Measurements from ENCODE around the gene CHP1. TPM values are rescaled to one million over a fixed set of nuclear protein-coding genes. Genes with fewer than 3 reads are reported as not detected.

CHP1 gene
- total RNA-seq, 1 experiment from 2014 or later, result 97.7 TPM

- Histone ChIP-seq H2BK120ac (ENCODE audit: low read depth, low read length, poor library complexity, severe bottlenecking) (no peak overlapping the region), H3K9ac (ENCODE audit: extremely low read depth, insufficient read length, low read length) (no peak overlapping the region), H3K56ac (ENCODE audit: insufficient read length, low read depth, low read length) (no peak overlapping the region), H3K4me2 (ENCODE audit: insufficient read depth, insufficient read length, low read length) (no peak overlapping the region), H3K14ac (ENCODE audit: insufficient read depth, low read length) (no peak overlapping the region), H2BK5ac (ENCODE audit: insufficient read length, low read length) (no peak overlapping the region), H4K20me1 (ENCODE audit: control insufficient read depth, insufficient read depth, insufficient read length) (no peaks in the 10 kb centered on the region), H3K79me1 (ENCODE audit: insufficient read depth, low read depth, low read length, poor library complexity, severe bottlenecking) (peaks cover 6% of the 10 kb centered on the region), H4K5ac (ENCODE audit: insufficient read length, low read depth, low read length) (no peak overlapping the region), H2BK15ac (ENCODE audit: low read depth, low read length) (no peak overlapping the region), H3T11ph (ENCODE audit: low read length) (no peak overlapping the region), H4K8ac (replicated peaks; ENCODE audit: insufficient read length, low read depth, low read length) (no peak overlapping the region), H2BK20ac (ENCODE audit: low read depth, low read length, poor library complexity, severe bottlenecking) (no peak overlapping the region), H3K9me3 (ENCODE audit: control insufficient read depth, low read depth, low read length) (no peaks in the 10 kb centered on the region), H3K18ac (ENCODE audit: insufficient read length, low read depth, low read length) (no peak overlapping the region), H2BK12ac (ENCODE audit: insufficient read length, low read depth, low read length) (no peak overlapping the region), H3K79me2 (ENCODE audit: insufficient read depth, low read length) (no peaks in the 10 kb centered on the region), H3K27ac (ENCODE audit: insufficient read length, low read depth, low read length) (no peak overlapping the region), H2AK5ac (ENCODE audit: insufficient read length, low read length) (no peak overlapping the region), H2AFZ (ENCODE audit: low read length) (no peak overlapping the region), H3K4ac (ENCODE audit: low read depth, low read length) (no peak overlapping the region), H3K23me2 (ENCODE audit: insufficient read length, low read depth, low read length, poor library complexity, severe bottlenecking) (no peaks in the 10 kb centered on the region), H3K23ac (ENCODE audit: insufficient read length, low read depth, low read length) (no peak overlapping the region), H3K27me3 (ENCODE audit: insufficient read depth, low read length) (no peaks in the 10 kb centered on the region), H4K91ac (ENCODE audit: insufficient read length, low read depth, low read length) (no peak overlapping the region), H3K4me1 (ENCODE audit: insufficient read depth, low read length) (no peaks in the 10 kb centered on the region; the same call in 1 of the 2 replicates)
- Mint-ChIP-seq H3K4me1 (peaks cover 33 to 39% of the 10 kb centered on the region in 2 experiments), H3K27me3 (ENCODE audit: low read depth) (no peaks in the 10 kb centered on the region; the same call in 1 of the 2 replicates), H3K4me3 (no peak overlapping the region), H3K27ac (peak overlapping the region in 1 of 3 experiments; percentile 63; a peak in 2 of 7 replicates), H3K9me3 (no peaks in the 10 kb centered on the region), H3K36me3 (ENCODE audit: insufficient read depth in 1 of 3, low read depth in 3 of 3) (peaks cover 15 to 35% (median 34%) of the 10 kb centered on the region in 3 experiments; a peak in 6 of 7 replicates)
- no peak for DNase-seq
- WGBS (ENCODE audit: extremely low coverage, insufficient read length, low lambda C conversion rate), result no CpG with 5 or more reads among the region's 1 CpG
- no peak for TF ChIP-seq CTCF (conservative IDR thresholded peaks at IDR 0.05)
These were observed 70.5 kb downstream of the CHP1 start for GRCh38 chr15:41301587-41301986.
